Activated T-cell treated with anti-CD3 and anti-CD28 coated beads for 24 hours (primary cell): Measurements from ENCODE around the gene ZDHHC1.
"Not testable (repeated sequence)": the region's sequence is repeated elsewhere in the genome, so short reads cannot be mapped to it uniquely, and the experiment has no call there.

Experiments used
- DNase-seq: peaks from one replicate; pipeline ENCODE4 v3.0.0-alpha.2; 2020; ENCODE audit warnings: low read depth

ZDHHC1 gene

GRCh38 chr16:67430977-67431774, 14.9 kb upstream of the ZDHHC1 start, which contains the start of gene HSD11B2:
Gene HSD11B2, plus strand, starts transcription at chr16:67431121. Its CDS starts 128 bp downstream, at chr16:67431249.
- DNase-seq, result no peak

GRCh38 chr16:67430504-67430976, 14.3 kb upstream of the ZDHHC1 start:
- DNase-seq, result no peak

- no peak for DNase-seq
Measured at GRCh38 chr16:67429799-67430503, 13.7 kb upstream of the ZDHHC1 start.

GRCh38 chr16:67429053-67429798, 12.9 kb upstream of the ZDHHC1 start:
- no peak for DNase-seq

GRCh38 chr16:67428146-67428731, 12.0 kb upstream of the ZDHHC1 start:
- peak; percentile 45 for DNase-seq

- DNase-seq, result no peak
Measured at GRCh38 chr16:67426950-67427349, 10.7 kb upstream of the ZDHHC1 start.

- DNase-seq, result no peak
Measured at GRCh38 chr16:67426022-67426421, 9.7 kb upstream of the ZDHHC1 start.

- no peak for DNase-seq
Measured at GRCh38 chr16:67425580-67425979, 9.3 kb upstream of the ZDHHC1 start.

- DNase-seq, result no peak
Measured at GRCh38 chr16:67425061-67425460, 8.8 kb upstream of the ZDHHC1 start.

GRCh38 chr16:67424261-67424615, 8.0 kb upstream of the ZDHHC1 start:
- DNase-seq, result no peak

GRCh38 chr16:67423611-67424260, 7.5 kb upstream of the ZDHHC1 start:
- DNase-seq, result no peak

GRCh38 chr16:67423015-67423414, 6.7 kb upstream of the ZDHHC1 start:
- DNase-seq, result no peak

- DNase-seq, result no peak
Measured at GRCh38 chr16:67421030-67421429, 4.8 kb upstream of the ZDHHC1 start.

- no peak for DNase-seq
Measured at GRCh38 chr16:67419931-67420330, 3.7 kb upstream of the ZDHHC1 start.

- no peak for DNase-seq
Measured at GRCh38 chr16:67419502-67419901, 3.2 kb upstream of the ZDHHC1 start.

GRCh38 chr16:67417333-67418061, 1.2 kb upstream of the ZDHHC1 start:
- DNase-seq, result no peak

GRCh38 chr16:67415421-67415820, 856 bp downstream of the ZDHHC1 start:
- DNase-seq, result not testable (repeated sequence)

GRCh38 chr16:67413978-67414911, 2.0 kb downstream of the ZDHHC1 start:
- no peak for DNase-seq

GRCh38 chr16:67412294-67412693, 4.0 kb downstream of the ZDHHC1 start:
- no peak for DNase-seq

- no peak for DNase-seq
Measured at GRCh38 chr16:67411339-67411738, 4.9 kb downstream of the ZDHHC1 start.
